Adrenal gland (tissue), 19 donors: Measurements from ENCODE around the gene TCF4. TPM values are rescaled to one million over a fixed set of nuclear protein-coding genes. Genes with fewer than 3 reads are reported as not detected.
A peak's percentile ranks its signal among the peaks of the same experiment; 100 is the strongest.

ENCODE experiments used
- DNase-seq, 7 donors: peaks; one replicate each; pipeline ENCODE4 v3.0.0-alpha.2; 2019 to 2020
- H3K27ac ChIP-seq, 5 donors: fragments of 200-600 bp; sonication (generic) in 4 of 5; 1 replicate in 3 of 5; 2 replicates in 2 of 5; pipeline versions ENCODE4 v1.5.1 to v1.8.0; 2016 to 2020; ENCODE audit warnings: mild to moderate bottlenecking in 1 of 5
- H3K27me3 ChIP-seq: fragments of 200-600 bp; 2 replicates; pipeline ENCODE4 v1.8.0; 2021
- H3K36me3 ChIP-seq, 2 donors: fragments of 200-600 bp; replicated peaks in 1 of 2; 1 replicate in 1 of 2; 2 replicates in 1 of 2; pipeline versions ENCODE4 v1.5.1 to v1.8.0; 2018 to 2022
- H3K4me1 ChIP-seq, 2 donors: fragments of 200-600 bp; replicated peaks in 1 of 2; 1 replicate in 1 of 2; 2 replicates in 1 of 2; pipeline versions ENCODE4 v1.5.1 to v1.8.0; 2018 to 2021
- H3K4me3 ChIP-seq, 4 donors: fragments of 200-600 bp; sonication (generic) in 3 of 4; one replicate each; pipeline ENCODE4 v1.5.1; 2016 to 2018
- H3K9me3 ChIP-seq, 3 donors: fragments of 200-600 bp; sonication (generic) in 1 of 3; replicated peaks in 1 of 3; 1 replicate in 2 of 3; 2 replicates in 1 of 3; pipeline versions ENCODE4 v1.5.1 to v1.8.0; 2016 to 2021
- CTCF ChIP-seq, 6 experiments: fragments of 450-650 bp in 4 of 6; fragments of 200-600 bp in 2 of 6; sonication (generic) in 1 of 6; IDR thresholded peaks; 1 replicate in 5 of 6; 2 replicates in 1 of 6; pipeline versions ENCODE4 v1.5.1 to v1.8.0; 2016 to 2021; ENCODE audit warnings: antibody characterized with exemption in 6 of 6, mild to moderate bottlenecking in 2 of 6, moderate library complexity in 1 of 6
- POLR2A ChIP-seq, 2 donors: fragments of 450-650 bp; IDR thresholded peaks; one replicate each; pipeline ENCODE4 v1.6.1; 2017; ENCODE audit warnings: antibody characterized with exemption in 2 of 2, mild to moderate bottlenecking in 2 of 2, moderate library complexity in 1 of 2
- WGBS, 4 donors: extraction: QIAGEN DNeasy Blood & Tissue Kit in 2 of 4; methylation state at CpG; one replicate each; pipeline versions ENCODE4 v1.1.5 to v1.1.7; 2013 to 2017; 5-methylcytosine and 5-hydroxymethylcytosine counted together
- intact Hi-C, 2 donors: fragments of 100-400 bp; cut with DNase I; formaldehyde crosslinking; loops; one replicate each; pipeline versions ENCODE4 v1.14.1 to v1.15.0; 2022 to 2023
- long read RNA-seq, 10 donors: library from polyadenylated mRNA in 3 of 10; unstranded in 2 of 10; stranded (forward) in 1 of 10; transcript quantifications; one replicate each; pipeline ENCODE4 v2.0.0 and lab custom pipeline, GENCODE V29; 2021 to 2026
- polyA plus RNA-seq, 3 donors: library from polyadenylated mRNA; stranded (reverse); fragments of 200-250 nt in 2 of 3; fragments of 350-450 nt in 1 of 3; fragmentation: Illumina TruSeq in 1 of 3; extraction: RNeasy Lipid Tissue Mini Kit (QIAGEN cat#74804) in 1 of 3; gene quantifications; one replicate each; pipeline ENCODE4 v1.2.3, GENCODE V29; 2013 to 2014
- total RNA-seq, 9 donors: library from RNA; depleted of rRNA in 4 of 9; stranded (reverse); fragments of >200 nt in 4 of 9; fragments of 120-200 nt in 1 of 9; fragmentation: NEBNext Ultra II Directional in 1 of 9; extraction: Animal tissue kit (Norgen Biotek cat#: 25700) in 1 of 9; gene quantifications; one replicate each; pipeline versions ENCODE4 v1.1.0 to v1.2.4, GENCODE V29; 2013 to 2023
- donor health status: healthy with polysubstance abuse.
- donor health status: Bipolar disorder and iron deficiency.
- donor health status: DM: yes; HTN: yes; CAD: no.
- donor health status: DM: no; HTN: no; CAD: no.
- donor health status: DM: no; HTN: no; CAD: no.
- donor health status: DM: yes; HTN: yes; CAD: no.

TCF4 gene
- 100 to 1,000 TPM in 8 of 9 donors, 10 to 100 TPM in 1; 53.5 to 196 (median 139) TPM for total RNA-seq
- polyA plus RNA-seq, result 10 to 100 TPM; 21.9 to 40.0 (median 38.5) TPM
- long read RNA-seq, donor 1, partial matches to known transcripts, result 0 of 5 reads
- long read RNA-seq, donor 1, other reads (novel, unspliced or antisense), result 0 of 5 reads
- long read RNA-seq, donor 2, full-length matches to known transcripts, result 3 of 3 reads
- long read RNA-seq, donor 2, partial matches to known transcripts, result 0 of 3 reads
- long read RNA-seq, donor 2, other reads (novel, unspliced or antisense), result 0 of 3 reads
- long read RNA-seq, donor 3, partial matches to known transcripts, result 0 of 1 reads
- long read RNA-seq, donor 3, other reads (novel, unspliced or antisense), result 0 of 1 reads
- long read RNA-seq, donor 4, full-length matches to known transcripts, result 99 of 123 reads
- long read RNA-seq, donor 4, partial matches to known transcripts, result 10 of 123 reads
- long read RNA-seq, donor 4, other reads (novel, unspliced or antisense), result 14 of 123 reads
- long read RNA-seq, donor 5, full-length matches to known transcripts, result 34 of 59 reads
- long read RNA-seq, donor 5, partial matches to known transcripts, result 6 of 59 reads
- long read RNA-seq, donor 5, other reads (novel, unspliced or antisense), result 19 of 59 reads
- long read RNA-seq, donor 6, full-length matches to known transcripts, result 45 of 69 reads
- long read RNA-seq, donor 6, partial matches to known transcripts, result 14 of 69 reads
- long read RNA-seq, donor 6, other reads (novel, unspliced or antisense), result 10 of 69 reads
- long read RNA-seq, donor 7, partial matches to known transcripts, result 0 of 1 reads
- long read RNA-seq, donor 7, other reads (novel, unspliced or antisense), result 0 of 1 reads
- long read RNA-seq, donor 8, full-length matches to known transcripts, result 12 of 12 reads
- long read RNA-seq, donor 8, partial matches to known transcripts, result 0 of 12 reads
- long read RNA-seq, donor 8, other reads (novel, unspliced or antisense), result 0 of 12 reads
- long read RNA-seq, donor 9, partial matches to known transcripts, result 0 of 5 reads
- long read RNA-seq, donor 9, other reads (novel, unspliced or antisense), result 0 of 5 reads
- long read RNA-seq, donor 10, partial matches to known transcripts, result 0 of 2 reads
- long read RNA-seq, donor 10, other reads (novel, unspliced or antisense), result 0 of 2 reads

- DNase-seq, result peak; percentile 47 to 72 (median 61)
- Histone ChIP-seq H3K27ac (peak within 1 kb of the TSS; percentile 23 to 90 (median 78)), H3K27me3 (no peaks in the 10 kb centered on the region), H3K4me1 (peaks cover 0 to 10% of the 10 kb centered on the region in 2 donors), H3K36me3 (no peaks in the 10 kb centered on the region), H3K4me3 (peak within 1 kb of the TSS in 3 of 4 donors; percentile 62 to 85 (median 78)), H3K9me3 (no peaks in the 10 kb centered on the region)
- 0 to 1% (median 0%) methylated on average over 29 to 46 of the region's 46 CpGs for WGBS, 4 donors
- TF ChIP-seq POLR2A (IDR thresholded peaks at IDR 0.05) (peak; percentile 22 to 44), CTCF (IDR thresholded peaks at IDR 0.05) (peak in 1 of 6 experiments; percentile 8)
- intact Hi-C loops, result loop anchor here in 1 of 2 donors (5.0 to 10.0 kb wide), 2 partner anchors 251 to 353 kb away; no protein-coding TSS in a partner anchor
These were observed at the start of gene TCF4 for GRCh38 chr18:55588111-55588869. Gene TCF4 (minus strand): TSS chr18:55588192. CDS start chr18:55587116, 1,076 bp downstream.

- WGBS, 4 donors, result 71 to 80% (median 76%) methylated on average over 7 to 8 of the region's 8 CpGs
- no peak for DNase-seq
- no peaks in the 10 kb centered on the region for H3K36me3 ChIP-seq
These were observed 49.2 kb upstream of the TCF4 start for GRCh38 chr18:55637204-55637603.

GRCh38 chr18:55635439-55635838, 47.4 kb upstream of the TCF4 start:
- Histone ChIP-seq H3K9me3 (no peaks in the 10 kb centered on the region), H3K4me1 (no peaks in the 10 kb centered on the region), H3K27me3 (no peaks in the 10 kb centered on the region), H3K4me3 (no peak overlapping the region), H3K36me3 (no peaks in the 10 kb centered on the region), H3K27ac (no peak overlapping the region)
- intact Hi-C loops, result no loop called here
- no peak for DNase-seq
- 20 to 42% (median 34%) methylated on average over 2 of the region's 2 CpGs for WGBS, 4 donors
- no peak for TF ChIP-seq POLR2A (IDR thresholded peaks at IDR 0.05)

More at GRCh38 chr18:55637204-55637603, 49.2 kb upstream of the TCF4 start:
- no peak for TF ChIP-seq CTCF (IDR thresholded peaks at IDR 0.05)
- TF ChIP-seq POLR2A (IDR thresholded peaks at IDR 0.05), result no peak
- Histone ChIP-seq H3K27me3 (no peaks in the 10 kb centered on the region), H3K27ac (no peak overlapping the region), H3K9me3 (no peaks in the 10 kb centered on the region), H3K4me1 (no peaks in the 10 kb centered on the region), H3K4me3 (no peak overlapping the region)
- intact Hi-C loops, result no loop called here

- Histone ChIP-seq H3K9me3 (no peaks in the 10 kb centered on the region), H3K36me3 (no peaks in the 10 kb centered on the region), H3K4me3 (no peak overlapping the region), H3K4me1 (no peaks in the 10 kb centered on the region), H3K27ac (no peak overlapping the region), H3K27me3 (no peaks in the 10 kb centered on the region)
- TF ChIP-seq POLR2A (IDR thresholded peaks at IDR 0.05) (no peak), CTCF (IDR thresholded peaks at IDR 0.05) (no peak)
- no peak for DNase-seq
- 61 to 73% (median 67%) methylated on average over 3 of the region's 3 CpGs for WGBS, 4 donors
- intact Hi-C loops, result no loop called here
These were observed 46.6 kb upstream of the TCF4 start for GRCh38 chr18:55634545-55634944.
